HUDEP-2 (cell line): ENCODE data around the gene AOC2.
"Not testable (repeated sequence)": the region's sequence is repeated elsewhere in the genome, so short reads cannot be mapped to it uniquely, and the experiment has no call there.

ENCODE experiments used
- DNase-seq, 76 experiments: peaks; one replicate each; lab custom pipeline; 2025; ENCODE audit not compliant: unreplicated experiment in 76 of 76; lab: John Stamatoyannopoulos, UW

Gene AOC2

GRCh38 chr17:42853597-42853967 lies 9.2 kb downstream of the AOC2 start:
- DNase-seq: no peak

DNA sequence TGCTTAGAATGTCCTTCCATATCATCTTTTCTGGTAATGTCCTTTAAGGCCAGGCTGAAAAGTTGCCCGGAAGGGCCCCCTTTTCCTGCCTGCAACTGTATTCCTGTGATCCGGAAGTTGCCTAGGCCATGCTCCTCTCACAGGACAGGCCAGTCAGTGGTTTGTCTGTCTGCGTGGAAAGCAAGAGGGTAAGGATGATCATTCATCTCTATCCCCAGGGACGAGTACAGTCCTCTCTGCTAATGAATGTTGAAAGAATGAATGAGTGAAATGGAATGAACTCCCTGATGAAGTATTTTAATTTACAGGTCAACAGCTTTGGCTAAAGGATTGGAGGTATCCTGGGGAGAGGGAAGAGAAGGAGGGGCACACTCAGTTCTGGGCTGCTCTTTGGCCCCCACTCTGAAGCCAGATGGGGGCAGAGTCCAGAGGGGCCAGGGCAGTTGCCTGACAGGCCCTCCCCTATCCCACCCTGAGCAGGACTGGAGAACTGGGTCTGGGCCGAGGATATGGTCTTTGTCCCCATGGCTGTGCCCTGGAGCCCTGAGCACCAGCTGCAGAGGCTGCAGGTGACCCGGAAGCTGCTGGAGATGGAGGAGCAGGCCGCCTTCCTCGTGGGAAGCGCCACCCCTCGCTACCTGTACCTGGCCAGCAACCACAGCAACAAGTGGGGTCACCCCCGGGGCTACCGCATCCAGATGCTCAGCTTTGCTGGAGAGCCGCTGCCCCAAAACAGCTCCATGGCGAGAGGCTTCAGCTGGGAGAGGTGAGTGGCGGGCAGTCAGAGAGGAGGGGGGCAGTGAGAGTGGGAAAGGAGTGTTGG lies 9.8 kb downstream of the AOC2 start:
- no peak for DNase-seq

DNA sequence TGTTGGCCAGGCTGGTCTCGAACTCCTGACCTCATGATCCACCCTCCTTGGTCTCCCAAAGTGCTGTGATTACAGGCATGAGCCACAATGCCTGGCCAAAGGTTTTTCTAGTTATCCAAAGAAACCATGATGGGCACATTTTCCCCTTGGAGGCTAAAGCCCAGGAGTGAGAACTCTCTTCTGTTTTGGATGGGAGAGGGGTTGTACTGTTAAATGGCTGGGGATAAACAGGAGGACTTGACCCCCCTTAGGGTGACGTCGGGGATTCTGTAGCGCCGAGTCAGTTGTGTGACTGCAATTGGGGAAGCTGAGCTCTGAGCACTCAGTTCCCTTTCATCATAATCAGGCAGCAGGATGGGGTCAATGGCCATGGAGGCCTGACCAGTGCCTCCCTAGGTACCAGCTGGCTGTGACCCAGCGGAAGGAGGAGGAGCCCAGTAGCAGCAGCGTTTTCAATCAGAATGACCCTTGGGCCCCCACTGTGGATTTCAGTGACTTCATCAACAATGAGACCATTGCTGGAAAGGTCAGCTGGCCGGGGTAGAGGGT lies 10.7 kb downstream of the AOC2 start:
- DNase-seq: no peak

DNA sequence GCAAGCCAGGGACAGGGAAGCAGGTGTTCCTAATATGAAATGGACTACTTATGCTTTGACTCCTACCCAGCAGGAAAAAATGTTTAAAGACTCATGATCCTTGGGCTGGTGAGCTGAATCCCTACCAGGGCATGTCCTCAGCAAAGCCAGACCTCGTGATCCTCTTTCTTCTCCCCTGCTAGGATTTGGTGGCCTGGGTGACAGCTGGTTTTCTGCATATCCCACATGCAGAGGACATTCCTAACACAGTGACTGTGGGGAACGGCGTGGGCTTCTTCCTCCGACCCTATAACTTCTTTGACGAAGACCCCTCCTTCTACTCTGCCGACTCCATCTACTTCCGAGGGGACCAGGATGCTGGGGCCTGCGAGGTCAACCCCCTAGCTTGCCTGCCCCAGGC lies 11.7 kb downstream of the AOC2 start:
- not testable (repeated sequence) for DNase-seq

DNA sequence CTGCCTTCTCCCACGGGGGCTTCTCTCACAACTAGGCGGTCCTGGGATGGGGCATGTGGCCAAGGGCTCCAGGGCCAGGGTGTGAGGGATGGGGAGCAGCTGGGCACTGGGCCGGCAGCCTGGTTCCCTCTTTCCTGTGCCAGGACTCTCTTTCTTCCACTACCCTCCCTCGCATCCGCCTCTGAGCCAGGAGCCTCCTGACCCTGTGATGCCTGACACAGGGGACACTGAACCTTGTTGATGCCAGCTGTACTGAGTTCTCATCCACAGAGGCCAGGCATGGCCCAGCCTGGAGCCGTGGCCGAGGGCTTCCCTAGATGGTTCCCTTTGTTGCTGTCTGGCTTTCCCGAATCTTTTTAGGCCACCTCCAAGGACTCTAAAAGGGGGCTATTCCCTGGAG lies 12.1 kb downstream of the AOC2 start:
- DNase-seq: not testable (repeated sequence)

GRCh38 chr17:42857389-42857788 lies 13.0 kb downstream of the AOC2 start:
- DNase-seq: no peak

- DNase-seq: no peak
These were observed 21.3 kb downstream of the AOC2 start for GRCh38 chr17:42865638-42866094.

DNA sequence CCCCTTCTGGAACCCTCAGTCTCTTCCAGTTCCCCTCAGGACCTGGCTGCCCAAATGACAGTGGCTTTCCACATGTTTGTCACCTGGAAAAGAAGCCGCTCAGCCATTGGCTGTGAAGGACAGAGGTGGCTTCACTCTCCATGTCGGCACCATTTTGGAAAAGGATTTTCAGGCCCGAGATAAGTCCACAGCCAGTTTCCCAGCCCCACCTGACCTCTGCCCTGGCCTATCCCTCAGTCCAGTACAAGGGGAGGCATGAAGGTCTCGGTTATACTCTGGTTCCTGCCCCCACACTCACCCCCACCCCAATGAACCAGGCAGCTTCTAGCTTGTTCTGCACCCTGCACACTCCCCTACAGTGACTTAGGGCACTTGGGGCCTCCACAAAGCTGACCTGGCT lies 21.8 kb downstream of the AOC2 start:
- no peak for DNase-seq

- DNase-seq: no peak
These were observed 22.5 kb downstream of the AOC2 start for GRCh38 chr17:42866631-42867575.

GRCh38 chr17:42867694-42868261 lies 23.4 kb downstream of the AOC2 start:
- not testable (repeated sequence) for DNase-seq

DNA sequence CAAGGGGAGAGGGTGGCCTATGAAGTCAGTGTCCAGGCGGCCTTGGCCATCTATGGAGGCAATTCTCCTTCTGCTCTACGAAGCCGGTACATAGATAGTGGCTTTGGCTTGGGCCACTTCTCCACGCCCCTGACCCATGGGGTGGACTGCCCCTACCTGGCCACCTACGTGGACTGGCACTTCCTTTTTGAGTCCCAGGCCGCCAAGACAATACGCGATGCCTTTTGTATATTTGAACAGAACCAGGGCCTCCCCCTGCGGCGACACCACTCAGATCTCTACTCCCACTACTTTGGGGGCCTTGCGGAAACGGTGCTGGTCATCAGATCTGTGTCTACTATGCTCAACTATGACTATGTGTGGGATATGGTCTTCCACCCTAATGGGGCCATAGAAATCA lies 24.0 kb downstream of the AOC2 start:
- DNase-seq: no peak

- no peak for DNase-seq
These were observed 27.3 kb downstream of the AOC2 start for GRCh38 chr17:42871647-42872046.

DNA sequence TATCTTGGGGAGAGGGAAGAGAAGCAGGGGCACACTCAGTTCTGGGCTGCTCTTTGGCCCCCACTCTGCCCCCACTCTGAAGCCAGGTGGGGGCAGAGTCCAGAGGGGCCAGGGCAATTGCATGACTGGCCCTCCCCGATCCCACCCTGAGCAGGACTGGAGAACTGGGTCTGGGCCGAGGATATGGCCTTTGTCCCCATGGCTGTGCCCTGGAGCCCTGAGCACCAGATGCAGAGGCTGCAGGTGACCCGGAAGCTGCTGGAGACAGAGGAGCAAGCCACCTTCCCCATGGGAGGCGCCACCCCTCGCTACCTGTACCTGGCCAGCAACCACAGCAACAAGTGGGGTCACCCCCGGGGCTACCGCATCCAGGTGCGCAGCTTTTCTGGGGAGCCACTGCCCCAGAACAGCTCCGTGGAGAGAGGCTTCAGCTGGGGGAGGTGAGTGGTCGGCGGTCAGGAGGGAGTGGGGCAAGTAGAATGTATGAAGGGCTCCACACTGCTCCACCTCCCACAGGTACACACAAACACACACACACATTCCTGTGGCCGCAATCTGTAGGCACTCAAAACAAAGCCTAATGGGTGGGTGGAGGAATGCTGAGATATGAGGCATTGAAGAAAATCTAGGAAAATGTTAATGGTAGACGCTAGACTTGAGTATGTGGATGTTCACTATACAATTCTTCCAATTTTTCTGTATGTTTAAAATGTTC lies 28.0 kb downstream of the AOC2 start:
- DNase-seq: no peak

DNA sequence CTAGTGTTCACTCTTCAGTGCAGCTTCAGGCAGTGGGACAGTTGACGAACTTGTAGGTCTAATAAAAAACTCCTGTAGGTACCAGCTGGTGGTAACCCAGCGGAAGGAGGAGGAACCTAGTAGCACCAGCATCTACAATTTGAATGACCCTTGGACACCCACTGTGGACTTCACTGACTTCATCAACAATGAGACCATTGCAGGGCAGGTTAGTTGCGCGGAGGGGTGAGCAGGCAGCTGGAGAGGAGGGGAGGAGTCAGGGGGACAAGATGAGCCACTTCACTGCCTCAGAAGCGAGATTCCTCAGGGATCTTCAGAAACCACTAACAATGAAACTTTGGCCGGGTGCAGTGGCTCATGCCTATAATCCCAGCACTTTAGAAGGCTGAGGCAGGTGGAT lies 28.9 kb downstream of the AOC2 start:
- DNase-seq: no peak

DNA sequence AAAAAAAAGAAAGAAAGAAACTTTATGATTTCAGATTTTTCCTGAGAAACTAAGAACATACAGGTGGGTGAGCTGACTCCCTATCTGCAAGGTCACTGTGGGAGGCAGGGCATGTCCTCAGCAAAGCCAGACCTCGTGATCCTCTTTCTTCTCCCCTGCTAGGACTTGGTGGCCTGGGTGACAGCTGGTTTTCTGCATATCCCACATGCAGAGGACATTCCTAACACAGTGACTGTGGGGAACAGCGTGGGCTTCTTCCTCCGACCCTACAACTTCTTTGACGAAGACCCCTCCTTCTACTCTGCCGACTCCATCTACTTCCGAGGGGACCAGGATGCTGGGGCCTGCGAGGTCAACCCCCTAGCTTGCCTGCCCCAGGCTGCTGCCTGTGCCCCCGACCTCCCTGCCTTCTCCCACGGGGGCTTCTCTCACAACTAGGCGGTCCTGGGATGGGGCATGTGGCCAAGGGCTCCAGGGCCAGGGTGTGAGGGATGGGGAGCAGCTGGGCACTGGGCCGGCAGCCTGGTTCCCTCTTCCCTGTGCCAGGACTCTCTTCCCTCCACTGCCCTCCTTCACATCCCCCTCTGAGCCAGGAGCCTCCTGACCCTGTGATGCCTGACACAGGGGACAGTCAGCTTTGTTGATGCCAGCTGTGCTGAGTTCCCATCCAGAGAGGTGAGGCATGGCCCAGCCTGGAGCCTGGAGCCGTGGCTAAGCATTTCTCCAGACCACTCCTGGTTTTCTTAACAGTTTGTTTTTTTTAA lies 29.7 kb downstream of the AOC2 start:
- not testable (repeated sequence) for DNase-seq

DNA sequence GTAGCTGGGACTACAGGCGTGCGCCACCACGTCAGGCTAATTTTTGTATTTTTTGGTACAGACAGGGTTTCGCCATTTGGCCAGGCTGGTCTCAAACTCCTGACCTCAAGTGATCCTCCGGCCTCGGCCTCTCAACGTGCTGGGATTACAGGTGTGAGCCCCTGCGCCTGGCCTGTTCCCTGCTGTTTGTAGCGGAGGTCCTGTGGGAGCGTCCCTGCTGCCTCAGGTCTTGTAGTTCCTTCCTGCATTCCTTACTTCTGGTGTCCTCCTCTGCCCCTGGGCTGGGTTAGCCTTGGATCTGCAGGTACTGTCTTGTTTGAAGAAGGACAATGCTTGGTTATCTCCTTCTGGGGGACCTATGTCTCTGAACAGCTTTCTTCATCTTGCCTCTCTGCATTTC lies 32.7 kb downstream of the AOC2 start:
- DNase-seq: no peak

GRCh38 chr17:42878123-42878880 lies 33.9 kb downstream of the AOC2 start:
- DNase-seq: no peak

- DNase-seq: no peak
These were observed 34.7 kb downstream of the AOC2 start for GRCh38 chr17:42878924-42879595.
